Measurements from ENCODE around the gene RUNX2. TPM values are rescaled to one million over a fixed set of nuclear protein-coding genes. Genes with fewer than 3 reads are reported as not detected.
A peak's percentile ranks its signal among the peaks of the same experiment; 100 is the strongest.

RUNX2 gene
- total RNA-seq, 1 experiment from 2014 or later, result 3.8 TPM

DNA sequence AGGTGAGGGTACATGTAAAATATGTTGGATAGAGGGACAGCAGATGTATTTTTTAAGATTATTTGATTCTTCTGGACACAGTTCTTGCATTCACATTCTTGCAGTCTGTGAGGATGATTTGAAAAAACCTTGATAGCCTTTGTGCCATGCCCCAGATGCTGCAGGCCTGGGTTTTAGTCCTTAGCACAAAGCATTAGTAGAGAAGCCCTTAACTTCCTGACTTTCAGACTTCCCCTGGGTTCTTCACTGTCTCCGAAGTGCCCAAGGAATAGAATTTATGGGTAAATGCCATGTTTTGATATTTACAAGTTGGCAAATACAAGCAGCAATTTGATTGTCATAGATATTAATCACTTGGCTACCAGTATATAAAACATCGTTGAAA lies 117.2 kb downstream of the RUNX2 start:
- TF ChIP-seq EZH2phosphoT487 (IDR thresholded peaks at IDR 0.05; ENCODE audit: borderline replicate concordance, low read length), result no peak
- no peak for TF ChIP-seq EZH2 (IDR thresholded peaks at IDR 0.05; ENCODE audit: low read length, unreplicated experiment)
- TF ChIP-seq, protein P1, sequence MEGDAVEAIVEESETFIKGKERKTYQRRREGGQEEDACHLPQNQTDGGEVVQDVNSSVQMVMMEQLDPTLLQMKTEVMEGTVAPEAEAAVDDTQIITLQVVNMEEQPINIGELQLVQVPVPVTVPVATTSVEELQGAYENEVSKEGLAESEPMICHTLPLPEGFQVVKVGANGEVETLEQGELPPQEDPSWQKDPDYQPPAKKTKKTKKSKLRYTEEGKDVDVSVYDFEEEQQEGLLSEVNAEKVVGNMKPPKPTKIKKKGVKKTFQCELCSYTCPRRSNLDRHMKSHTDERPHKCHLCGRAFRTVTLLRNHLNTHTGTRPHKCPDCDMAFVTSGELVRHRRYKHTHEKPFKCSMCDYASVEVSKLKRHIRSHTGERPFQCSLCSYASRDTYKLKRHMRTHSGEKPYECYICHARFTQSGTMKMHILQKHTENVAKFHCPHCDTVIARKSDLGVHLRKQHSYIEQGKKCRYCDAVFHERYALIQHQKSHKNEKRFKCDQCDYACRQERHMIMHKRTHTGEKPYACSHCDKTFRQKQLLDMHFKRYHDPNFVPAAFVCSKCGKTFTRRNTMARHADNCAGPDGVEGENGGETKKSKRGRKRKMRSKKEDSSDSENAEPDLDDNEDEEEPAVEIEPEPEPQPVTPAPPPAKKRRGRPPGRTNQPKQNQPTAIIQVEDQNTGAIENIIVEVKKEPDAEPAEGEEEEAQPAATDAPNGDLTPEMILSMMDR (conservative IDR thresholded peaks at IDR 0.05; ENCODE audit: low read depth, low read length), result no peak
- Histone ChIP-seq H3F3A (ENCODE audit: low read length, unreplicated experiment) (no peaks in the 10 kb centered on the region), H3K27ac (ENCODE audit: low read length) (peak overlapping the region; percentile 90), H3K4me1 (ENCODE audit: insufficient read depth, low read length) (peaks cover 41% of the 10 kb centered on the region), H3K79me2 (ENCODE audit: low read length) (peaks cover 32% of the 10 kb centered on the region), H2AFZ (ENCODE audit: low read length) (no peak overlapping the region), H4K20me1 (ENCODE audit: low read length) (no peaks in the 10 kb centered on the region), H3K36me3 (ENCODE audit: low read depth, low read length) (peaks cover 24% of the 10 kb centered on the region; the same call in 1 of the 2 replicates), H3K4me3 (ENCODE audit: low read length) (peak overlapping the region; percentile 26; the same call in 1 of the 2 replicates), H3K9ac (ENCODE audit: low read length) (0 out of 2 replicates have a peak overlapping the region, but pooled peaks have one; percentile 3), H3K4me2 (ENCODE audit: low read length) (peak overlapping the region; percentile 60), H3K9me3 (ENCODE audit: low read length) (no peaks in the 10 kb centered on the region), H3K27me3 (ENCODE audit: low read length) (no peaks in the 10 kb centered on the region), H3K9me2 (replicated peaks; ENCODE audit: low read length) (no peaks in the 10 kb centered on the region)
- no TSS peak for BruUV-seq (replicated peaks)
- intact Hi-C loops (cut with micrococcal nuclease), result loop anchor here (5.0 kb wide), 2 partner anchors 162 to 212 kb away; no protein-coding TSS in a partner anchor
- ATAC-seq (peak; percentile 55), DNase-seq (no peak)
- ChIA-PET CTCF (no interaction called here), POLR2A (ENCODE audit: unreplicated experiment) (interaction anchor here (0.6 kb wide), 1 partner anchor 8 kb away, joined by 4 read pairs; no protein-coding TSS in a partner anchor)

DNA sequence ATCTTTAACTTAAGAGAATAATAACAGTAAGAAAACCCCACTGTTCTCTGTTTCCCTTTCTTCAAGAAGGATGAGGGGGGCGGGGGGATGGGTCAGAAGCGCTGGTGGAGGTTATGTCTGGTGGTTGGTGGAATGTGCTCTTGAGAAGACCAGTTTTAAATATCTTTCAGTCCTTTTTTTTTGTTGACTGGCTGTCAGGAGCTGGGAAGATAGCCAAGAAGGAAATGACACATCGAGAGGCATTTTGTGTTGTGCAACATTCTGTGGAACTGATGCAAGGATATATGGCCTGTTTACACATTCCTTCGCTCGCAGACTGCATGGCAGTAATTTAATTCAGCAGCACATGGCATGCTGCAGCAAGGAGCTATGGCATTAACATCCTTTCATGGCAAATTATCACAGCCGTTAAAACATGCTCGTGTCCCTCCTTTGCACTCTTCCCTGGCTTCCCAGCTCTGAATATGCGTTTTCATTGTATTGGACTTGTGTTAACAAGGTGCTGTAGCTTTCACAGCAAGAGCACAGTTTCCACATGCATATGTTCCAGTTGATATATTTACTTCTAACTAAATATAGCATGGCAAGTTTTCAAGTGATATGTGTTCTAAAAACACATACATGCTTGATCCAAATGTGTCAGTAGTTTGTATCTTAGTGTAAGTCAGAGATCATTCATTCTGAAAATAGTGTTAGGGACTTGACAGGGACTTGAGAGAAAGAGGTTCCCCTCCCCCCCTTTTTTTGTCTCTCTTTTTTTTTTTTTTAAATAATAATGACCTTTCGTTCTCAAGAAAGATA lies 117.8 kb downstream of the RUNX2 start:
- 0 out of 2 replicates have a peak overlapping the region, but pooled peaks have one; percentile 24 for H2AFZ ChIP-seq (ENCODE audit: low read length)
- intact Hi-C loops (cut with micrococcal nuclease), result loop anchor here (5.0 kb wide), 2 partner anchors 161 to 211 kb away; no protein-coding TSS in a partner anchor
- peaks cover 28% of the 10 kb centered on the region; the same call in 1 of the 2 replicates for H3K36me3 ChIP-seq (ENCODE audit: low read depth, low read length)
- peak overlapping the region; percentile 75 for H3K4me2 ChIP-seq (ENCODE audit: low read length)
- H3K9ac ChIP-seq (ENCODE audit: low read length), result peak overlapping the region; percentile 67
- H4K20me1 ChIP-seq (ENCODE audit: low read length), result no peaks in the 10 kb centered on the region
- TF ChIP-seq EZH2 (IDR thresholded peaks at IDR 0.05; ENCODE audit: low read length, unreplicated experiment) (no peak), EZH2phosphoT487 (IDR thresholded peaks at IDR 0.05; ENCODE audit: borderline replicate concordance, low read length) (no peak)
- TF ChIP-seq, protein P1 (conservative IDR thresholded peaks at IDR 0.05; ENCODE audit: low read depth, low read length), result no peak
- DNase-seq, result peak; percentile 99
- H3K4me3 ChIP-seq (ENCODE audit: low read length), result peak overlapping the region; percentile 37
- H3K27me3 ChIP-seq (ENCODE audit: low read length), result no peaks in the 10 kb centered on the region
- H3K79me2 ChIP-seq (ENCODE audit: low read length), result peaks cover 26% of the 10 kb centered on the region
- H3K9me3 ChIP-seq (ENCODE audit: low read length), result no peaks in the 10 kb centered on the region
- POLR2A ChIA-PET (ENCODE audit: unreplicated experiment), result interaction anchor here (0.6 to 0.7 kb wide), 3 partner anchors 8 to 259 kb away, joined by 3 to 5 read pairs (median 4); no protein-coding TSS in a partner anchor
- H3F3A ChIP-seq (ENCODE audit: low read length, unreplicated experiment), result no peaks in the 10 kb centered on the region
- H3K9me2 ChIP-seq (replicated peaks; ENCODE audit: low read length), result no peaks in the 10 kb centered on the region
- BruUV-seq (replicated peaks), result no TSS peak
- CTCF ChIA-PET, result interaction anchor here (0.6 kb wide), 1 partner anchor 322 kb away, joined by 3 read pairs; no protein-coding TSS in a partner anchor
- H3K4me1 ChIP-seq (ENCODE audit: insufficient read depth, low read length), result peaks cover 41% of the 10 kb centered on the region
- peak overlapping the region; percentile 90 for H3K27ac ChIP-seq (ENCODE audit: low read length)
- peak; percentile 92 for ATAC-seq

All from PC-3 (cell line).